Measurements from ENCODE around the gene TP73.

Gene TP73

GRCh38 chr1:3752400-3752945 lies 100.2 kb downstream of the TP73 start, which contains the start of gene CCDC27:
Gene CCDC27, plus strand, starts transcription at chr1:3752450. Its CDS starts 32 bp downstream, at chr1:3752482.
- Histone ChIP-seq H3K4me3 (ENCODE audit: insufficient read depth, low read depth, low read length) (no peak within 1 kb of the TSS), H3K27me3 (ENCODE audit: control insufficient read depth, insufficient read depth, low read length, poor library complexity, severe bottlenecking) (peaks cover 17% of the 10 kb centered on the region), H3K9me3 (ENCODE audit: control insufficient read depth, low read length) (no peaks in the 10 kb centered on the region), H3K27ac (ENCODE audit: insufficient read depth, low read depth, low read length, poor library complexity, severe bottlenecking) (no peak within 1 kb of the TSS), H3K36me3 (ENCODE audit: control insufficient read depth, insufficient read depth, low read length) (no peaks in the 10 kb centered on the region), H3K4me1 (ENCODE audit: control insufficient read depth, insufficient read depth, low read length) (no peaks in the 10 kb centered on the region)
- 92 to 94% methylated on average over 17 of the region's 17 CpGs for WGBS, 2 experiments

GRCh38 chr1:3753656-3754454 lies 101.5 kb downstream of the TP73 start:
- no peaks in the 10 kb centered on the region for H3K36me3 ChIP-seq (ENCODE audit: control insufficient read depth, insufficient read depth, low read length)
- WGBS, 2 experiments: 91 to 94% methylated on average over 20 of the region's 20 CpGs
- no peaks in the 10 kb centered on the region for H3K9me3 ChIP-seq (ENCODE audit: control insufficient read depth, low read length)
- H3K4me3 ChIP-seq (ENCODE audit: insufficient read depth, low read depth, low read length): no peak overlapping the region
- H3K4me1 ChIP-seq (ENCODE audit: control insufficient read depth, insufficient read depth, low read length): no peaks in the 10 kb centered on the region
- peaks cover 13% of the 10 kb centered on the region for H3K27me3 ChIP-seq (ENCODE audit: control insufficient read depth, insufficient read depth, low read length, poor library complexity, severe bottlenecking)
- H3K27ac ChIP-seq (ENCODE audit: insufficient read depth, low read depth, low read length, poor library complexity, severe bottlenecking): no peak overlapping the region

- Histone ChIP-seq H3K27me3 (ENCODE audit: control insufficient read depth, insufficient read depth, low read length, poor library complexity, severe bottlenecking) (peaks cover 4% of the 10 kb centered on the region), H3K9me3 (ENCODE audit: control insufficient read depth, low read length) (no peaks in the 10 kb centered on the region), H3K27ac (ENCODE audit: insufficient read depth, low read depth, low read length, poor library complexity, severe bottlenecking) (no peak overlapping the region), H3K4me1 (ENCODE audit: control insufficient read depth, insufficient read depth, low read length) (no peaks in the 10 kb centered on the region), H3K36me3 (ENCODE audit: control insufficient read depth, insufficient read depth, low read length) (no peaks in the 10 kb centered on the region), H3K4me3 (ENCODE audit: insufficient read depth, low read depth, low read length) (no peak overlapping the region)
- 92% methylated on average over 21 of the region's 21 CpGs for WGBS, 2 experiments
These were observed 104.1 kb downstream of the TP73 start for GRCh38 chr1:3756394-3756793.

GRCh38 chr1:3759164-3759563 lies 106.8 kb downstream of the TP73 start:
- H3K27me3 ChIP-seq (ENCODE audit: control insufficient read depth, insufficient read depth, low read length, poor library complexity, severe bottlenecking): peaks cover 4% of the 10 kb centered on the region
- no peak overlapping the region for H3K27ac ChIP-seq (ENCODE audit: insufficient read depth, low read depth, low read length, poor library complexity, severe bottlenecking)
- no peaks in the 10 kb centered on the region for H3K4me1 ChIP-seq (ENCODE audit: control insufficient read depth, insufficient read depth, low read length)
- no peak overlapping the region for H3K4me3 ChIP-seq (ENCODE audit: insufficient read depth, low read depth, low read length)
- no peaks in the 10 kb centered on the region for H3K9me3 ChIP-seq (ENCODE audit: control insufficient read depth, low read length)
- H3K36me3 ChIP-seq (ENCODE audit: control insufficient read depth, insufficient read depth, low read length): no peaks in the 10 kb centered on the region
- WGBS, 2 experiments: 83 to 88% methylated on average over 6 of the region's 6 CpGs

- no peaks in the 10 kb centered on the region for H3K9me3 ChIP-seq (ENCODE audit: control insufficient read depth, low read length)
- peaks cover 4% of the 10 kb centered on the region for H3K27me3 ChIP-seq (ENCODE audit: control insufficient read depth, insufficient read depth, low read length, poor library complexity, severe bottlenecking)
- H3K27ac ChIP-seq (ENCODE audit: insufficient read depth, low read depth, low read length, poor library complexity, severe bottlenecking): no peak overlapping the region
- H3K4me3 ChIP-seq (ENCODE audit: insufficient read depth, low read depth, low read length): no peak overlapping the region
- 80 to 81% methylated on average over 6 of the region's 6 CpGs for WGBS, 2 experiments
- no peaks in the 10 kb centered on the region for H3K4me1 ChIP-seq (ENCODE audit: control insufficient read depth, insufficient read depth, low read length)
- H3K36me3 ChIP-seq (ENCODE audit: control insufficient read depth, insufficient read depth, low read length): no peaks in the 10 kb centered on the region
These were observed 107.5 kb downstream of the TP73 start for GRCh38 chr1:3759796-3760195.

- Histone ChIP-seq H3K36me3 (ENCODE audit: control insufficient read depth, insufficient read depth, low read length) (no peaks in the 10 kb centered on the region), H3K4me1 (ENCODE audit: control insufficient read depth, insufficient read depth, low read length) (no peaks in the 10 kb centered on the region), H3K9me3 (ENCODE audit: control insufficient read depth, low read length) (no peaks in the 10 kb centered on the region), H3K4me3 (ENCODE audit: insufficient read depth, low read depth, low read length) (no peak overlapping the region), H3K27me3 (ENCODE audit: control insufficient read depth, insufficient read depth, low read length, poor library complexity, severe bottlenecking) (peaks cover 4% of the 10 kb centered on the region), H3K27ac (ENCODE audit: insufficient read depth, low read depth, low read length, poor library complexity, severe bottlenecking) (no peak overlapping the region)
- 92 to 93% methylated on average over 17 of the region's 17 CpGs for WGBS, 2 experiments
These were observed 109.1 kb downstream of the TP73 start for GRCh38 chr1:3761296-3762010.

- WGBS, 2 experiments: 89% methylated on average over 15 of the region's 15 CpGs
- Histone ChIP-seq H3K9me3 (ENCODE audit: control insufficient read depth, low read length) (no peaks in the 10 kb centered on the region), H3K4me1 (ENCODE audit: control insufficient read depth, insufficient read depth, low read length) (no peaks in the 10 kb centered on the region), H3K27me3 (ENCODE audit: control insufficient read depth, insufficient read depth, low read length, poor library complexity, severe bottlenecking) (peaks cover 4% of the 10 kb centered on the region), H3K36me3 (ENCODE audit: control insufficient read depth, insufficient read depth, low read length) (no peaks in the 10 kb centered on the region), H3K4me3 (ENCODE audit: insufficient read depth, low read depth, low read length) (no peak overlapping the region), H3K27ac (ENCODE audit: insufficient read depth, low read depth, low read length, poor library complexity, severe bottlenecking) (no peak overlapping the region)
These were observed 110.0 kb downstream of the TP73 start for GRCh38 chr1:3762151-3762872.

GRCh38 chr1:3762873-3763228 lies 110.5 kb downstream of the TP73 start:
- no peaks in the 10 kb centered on the region for H3K36me3 ChIP-seq (ENCODE audit: control insufficient read depth, insufficient read depth, low read length)
- 93 to 95% methylated on average over 12 of the region's 12 CpGs for WGBS, 2 experiments
- H3K27me3 ChIP-seq (ENCODE audit: control insufficient read depth, insufficient read depth, low read length, poor library complexity, severe bottlenecking): peaks cover 4% of the 10 kb centered on the region
- H3K9me3 ChIP-seq (ENCODE audit: control insufficient read depth, low read length): no peaks in the 10 kb centered on the region
- H3K27ac ChIP-seq (ENCODE audit: insufficient read depth, low read depth, low read length, poor library complexity, severe bottlenecking): no peak overlapping the region
- no peaks in the 10 kb centered on the region for H3K4me1 ChIP-seq (ENCODE audit: control insufficient read depth, insufficient read depth, low read length)
- H3K4me3 ChIP-seq (ENCODE audit: insufficient read depth, low read depth, low read length): no peak overlapping the region

- Histone ChIP-seq H3K27me3 (ENCODE audit: control insufficient read depth, insufficient read depth, low read length, poor library complexity, severe bottlenecking) (peaks cover 4% of the 10 kb centered on the region), H3K9me3 (ENCODE audit: control insufficient read depth, low read length) (no peaks in the 10 kb centered on the region), H3K4me1 (ENCODE audit: control insufficient read depth, insufficient read depth, low read length) (no peaks in the 10 kb centered on the region), H3K27ac (ENCODE audit: insufficient read depth, low read depth, low read length, poor library complexity, severe bottlenecking) (no peak overlapping the region), H3K36me3 (ENCODE audit: control insufficient read depth, insufficient read depth, low read length) (no peaks in the 10 kb centered on the region), H3K4me3 (ENCODE audit: insufficient read depth, low read depth, low read length) (no peak overlapping the region)
- WGBS, 2 experiments: 92 to 93% methylated on average over 31 of the region's 31 CpGs
These were observed 111.2 kb downstream of the TP73 start for GRCh38 chr1:3763351-3764125.
